OCI-LY7 (cell line): Measurements from ENCODE around the gene SLC44A4. TPM values are rescaled to one million over a fixed set of nuclear protein-coding genes. Genes with fewer than 3 reads are reported as not detected.

ENCODE experiments used
- BruUV-seq: library from RNA; stranded (reverse); fragments of 400-500 nt; replicated peaks from 2 replicates; lab custom pipeline; 2021; lab: Mats Ljungman, UMichigan
- CTCF ChIA-PET: fragments of 300-600 bp; sonication (Branson Sonifier 250); formaldehyde crosslinking; loops from one replicate; lab custom pipeline; 2022; ENCODE audit warnings: antibody characterized with exemption; ENCODE audit not compliant: unreplicated experiment; lab: Charles Lee
- POLR2A ChIA-PET: fragments of 300-600 bp; sonication (Branson Sonifier 250); formaldehyde crosslinking; loops from one replicate; lab custom pipeline; 2022; ENCODE audit warnings: antibody characterized with exemption; lab: Charles Lee
- DNase-seq: peaks from one replicate; pipeline ENCODE4 v3.0.0-alpha.2; 2015; ENCODE audit warnings: low spot score
- H2AFZ ChIP-seq: fragments of 200-600 bp; sonication (generic), shearing (Covaris generic); 2 replicates; pipeline ENCODE4 v1.6.1; 2014; ENCODE audit warnings: mild to moderate bottlenecking, antibody characterized with exemption, low read length, moderate library complexity
- H3K27ac ChIP-seq: fragments of 200-600 bp; sonication (generic); 2 replicates; pipeline ENCODE4 v1.5.1; 2014; ENCODE audit warnings: mixed run types, low read depth, mild to moderate bottlenecking, moderate library complexity, low read length, inconsistent platforms; ENCODE audit not compliant: poor library complexity, severe bottlenecking
- H3K36me3 ChIP-seq: fragments of 200-600 bp; sonication (generic); 2 replicates; pipeline ENCODE4 v1.6.1; 2014; ENCODE audit warnings: mild to moderate bottlenecking, antibody characterized with exemption, low read length, moderate library complexity, mixed read lengths; ENCODE audit not compliant: insufficient read depth
- H3K4me1 ChIP-seq: fragments of 200-600 bp; sonication (generic); 2 replicates; pipeline ENCODE4 v1.5.1; 2014; ENCODE audit warnings: mild to moderate bottlenecking, low read length; ENCODE audit not compliant: insufficient read depth, poor library complexity, severe bottlenecking
- H3K4me2 ChIP-seq: fragments of 200-600 bp; sonication (generic); 2 replicates; pipeline ENCODE4 v1.6.1; 2014; ENCODE audit warnings: mild to moderate bottlenecking, low read length
- H3K4me3 ChIP-seq: fragments of 200-600 bp; sonication (generic); 2 replicates; pipeline ENCODE4 v1.5.1; 2014; ENCODE audit warnings: mild to moderate bottlenecking, low read depth, low read length; ENCODE audit not compliant: poor library complexity, severe bottlenecking
- H3K79me2 ChIP-seq: fragments of 200-600 bp; sonication (generic); 2 replicates; pipeline ENCODE4 v1.6.1; 2016; ENCODE audit warnings: low read depth, mild to moderate bottlenecking, low read length, moderate library complexity, mixed read lengths; ENCODE audit not compliant: insufficient read depth
- H3K9me2 ChIP-seq: fragments of 200-600 bp; sonication (generic); 2 replicates; pipeline ENCODE4 v1.6.1; 2016; ENCODE audit warnings: mild to moderate bottlenecking, low read length, mixed read lengths; ENCODE audit not compliant: insufficient read depth
- H3K9me3 ChIP-seq: fragments of 200-600 bp; sonication (generic); 2 replicates; pipeline ENCODE4 v1.6.1; 2014; ENCODE audit warnings: mild to moderate bottlenecking, mixed run types, low read length, mixed read lengths
- H4K20me1 ChIP-seq: fragments of 200-600 bp; sonication (generic); 2 replicates; pipeline ENCODE4 v1.6.1; 2014; ENCODE audit warnings: mild to moderate bottlenecking, antibody characterized with exemption, low read length, moderate library complexity, mixed read lengths; ENCODE audit not compliant: insufficient read depth
- CTCF ChIP-seq: fragments of 200-600 bp; sonication (generic); conservative IDR thresholded peaks from 2 replicates; pipeline ENCODE4 v1.5.1; 2014; ENCODE audit warnings: mild to moderate bottlenecking, antibody characterized with exemption, low read length, moderate library complexity, mixed read lengths
- EZH2phosphoT487 ChIP-seq: fragments of 200-600 bp; sonication (generic); IDR thresholded peaks from 2 replicates; pipeline ENCODE4 v1.6.1; 2018; ENCODE audit warnings: low read depth, borderline replicate concordance, mild to moderate bottlenecking, mixed run types, antibody characterized with exemption, low read length, moderate library complexity, mixed read lengths
- intact Hi-C: fragments of 100-400 bp; cut with micrococcal nuclease; formaldehyde crosslinking; loops from one replicate; pipeline ENCODE4 v1.10.0; 2022; ENCODE audit not compliant: unreplicated experiment
- total RNA-seq, 2 experiments: library from RNA; depleted of rRNA in 1 of 2; stranded (reverse); fragments of >200 nt in 1 of 2; shearing (Covaris generic) in 1 of 2; gene quantifications; 2 replicates each; pipeline ENCODE4 v1.2.3, GENCODE V29; 2014 to 2022

SLC44A4 gene
- total RNA-seq, 2 experiments from 2014 or later, result not detected

GRCh38 chr6:31879901-31880300 lies 1.1 kb upstream of the SLC44A4 start:
- TSS peak; percentile 95 for BruUV-seq
- no peaks in the 10 kb centered on the region for H3K9me3 ChIP-seq
- H3K79me2 ChIP-seq, result no peaks in the 10 kb centered on the region
- H3K27ac ChIP-seq, result no peak overlapping the region
- no peak overlapping the region for H2AFZ ChIP-seq
- ChIA-PET POLR2A (no interaction called here), CTCF (no interaction called here)
- peaks cover under 1% of the 10 kb centered on the region for H3K4me1 ChIP-seq
- H4K20me1 ChIP-seq, result no peaks in the 10 kb centered on the region
- no peak overlapping the region for H3K4me3 ChIP-seq
- TF ChIP-seq EZH2phosphoT487 (no peak), CTCF (no peak)
- no peak for DNase-seq
- H3K9me2 ChIP-seq, result no peaks in the 10 kb centered on the region
- H3K4me2 ChIP-seq, result no peak overlapping the region
- intact Hi-C loops, result no loop called here
- H3K36me3 ChIP-seq, result peaks cover 54% of the 10 kb centered on the region

- no TSS peak for BruUV-seq
- peaks cover 47% of the 10 kb centered on the region for H3K36me3 ChIP-seq
- no peak for DNase-seq
- H2AFZ ChIP-seq, result no peak overlapping the region
- ChIA-PET POLR2A (no interaction called here), CTCF (no interaction called here)
- no peaks in the 10 kb centered on the region for H4K20me1 ChIP-seq
- H3K4me3 ChIP-seq, result no peak overlapping the region
- H3K4me2 ChIP-seq, result no peak overlapping the region
- no peaks in the 10 kb centered on the region for H3K79me2 ChIP-seq
- no peaks in the 10 kb centered on the region for H3K9me3 ChIP-seq
- H3K27ac ChIP-seq, result no peak overlapping the region
- H3K4me1 ChIP-seq, result peaks cover 8% of the 10 kb centered on the region
- intact Hi-C loops, result no loop called here
- no peaks in the 10 kb centered on the region for H3K9me2 ChIP-seq
- no peak for TF ChIP-seq EZH2phosphoT487
- no peak for TF ChIP-seq CTCF
Observed at GRCh38 chr6:31879143-31879542, 346 bp upstream of the SLC44A4 start.

- Histone ChIP-seq H3K27ac (no peak overlapping the region), H3K4me3 (no peak overlapping the region), H3K4me1 (peaks cover 8% of the 10 kb centered on the region), H3K9me2 (no peaks in the 10 kb centered on the region), H3K9me3 (no peaks in the 10 kb centered on the region), H3K36me3 (peaks cover 38% of the 10 kb centered on the region), H4K20me1 (no peaks in the 10 kb centered on the region), H3K79me2 (no peaks in the 10 kb centered on the region), H3K4me2 (no peak overlapping the region), H2AFZ (no peak overlapping the region)
- DNase-seq, result no peak
- ChIA-PET POLR2A (no interaction called here), CTCF (no interaction called here)
- intact Hi-C loops, result no loop called here
- TF ChIP-seq CTCF, result no peak
- TF ChIP-seq EZH2phosphoT487, result no peak
- BruUV-seq, result no TSS peak
Observed at GRCh38 chr6:31878222-31878621, 575 bp downstream of the SLC44A4 start.
